ENCODE measurements around the gene GNG12.
A peak's percentile ranks its signal among the peaks of the same experiment; 100 is the strongest.
"Not testable (repeated sequence)": the region's sequence is repeated elsewhere in the genome, so short reads cannot be mapped to it uniquely, and the experiment has no call there.

The GNG12 gene

DNA sequence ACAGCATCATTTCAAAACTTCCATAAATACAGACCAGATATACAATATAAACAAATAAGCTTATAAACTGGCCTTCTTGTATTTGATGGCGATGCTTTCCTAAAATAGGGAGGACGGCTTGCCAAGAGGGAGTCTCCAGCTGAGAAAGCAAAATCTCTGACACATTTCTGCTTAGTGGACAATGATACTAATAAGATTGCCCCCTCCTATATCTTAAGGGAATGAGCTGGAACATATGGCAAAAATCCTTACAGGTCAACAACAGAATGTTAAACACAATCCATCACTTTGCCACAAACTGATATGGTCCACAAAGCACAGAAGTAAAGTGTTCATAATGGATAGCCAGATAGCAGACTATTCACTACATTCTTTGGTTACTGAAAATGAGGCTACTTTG, 155.3 kb downstream of the GNG12 start:
- DNase-seq, result no peak

DNA sequence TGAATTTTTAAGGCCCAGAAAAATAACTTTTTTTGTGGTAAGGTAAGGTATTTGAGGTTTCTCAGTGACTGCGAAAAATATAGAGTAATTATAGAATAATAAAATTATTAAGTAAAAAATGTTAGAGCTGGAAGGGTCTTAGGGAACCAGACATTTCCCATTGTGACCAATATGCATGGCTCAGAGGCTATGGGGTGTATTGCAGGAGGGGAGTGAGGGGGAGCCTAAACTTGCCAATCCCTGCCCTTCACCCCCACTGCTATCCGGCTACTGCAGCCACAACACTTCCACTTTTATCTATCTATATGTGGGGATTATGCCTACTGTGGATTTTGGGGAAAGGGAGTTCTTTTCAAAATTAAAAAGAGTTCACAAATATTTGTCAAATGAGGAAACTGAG, 155.9 kb downstream of the GNG12 start:
- no peak for DNase-seq

DNA sequence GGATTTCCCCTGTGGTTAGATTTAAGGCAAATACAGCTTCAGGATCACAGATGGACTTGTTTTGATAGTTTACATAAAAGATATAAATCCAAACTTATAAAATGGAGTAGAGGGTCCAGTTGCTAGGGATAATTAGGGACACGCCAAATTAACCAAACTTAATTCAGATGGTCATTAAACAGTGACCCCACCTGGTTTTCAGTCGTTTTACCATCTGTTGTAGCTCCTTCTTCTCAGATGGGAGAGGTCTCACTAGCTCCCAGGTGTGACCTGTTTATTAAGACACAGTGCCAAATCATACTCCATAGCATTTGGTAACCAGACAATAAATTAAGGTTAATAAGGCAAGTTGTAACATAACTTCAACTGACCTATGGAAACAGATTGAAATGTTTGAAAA, 156.3 kb downstream of the GNG12 start:
- DNase-seq, result no peak

DNA sequence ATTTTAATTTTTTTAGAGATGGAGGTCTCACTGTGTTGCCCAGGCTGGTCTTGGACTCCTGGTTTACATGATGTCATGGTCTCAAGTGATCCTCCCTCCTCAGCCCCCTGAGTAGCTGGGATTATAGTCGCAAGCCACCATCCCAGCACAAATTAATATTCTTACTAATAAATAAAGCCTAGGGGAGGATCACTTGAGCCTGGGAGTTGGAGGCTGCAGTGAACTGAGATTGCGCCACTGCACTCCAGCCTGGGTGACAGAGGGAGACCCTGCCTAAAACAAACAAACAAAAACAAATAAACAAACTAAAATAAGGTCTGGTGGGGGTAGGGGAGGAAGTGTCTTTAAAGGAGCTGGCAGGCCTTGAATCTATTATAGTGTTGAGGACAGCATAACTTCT, 157.0 kb downstream of the GNG12 start:
- no peak for DNase-seq

DNA sequence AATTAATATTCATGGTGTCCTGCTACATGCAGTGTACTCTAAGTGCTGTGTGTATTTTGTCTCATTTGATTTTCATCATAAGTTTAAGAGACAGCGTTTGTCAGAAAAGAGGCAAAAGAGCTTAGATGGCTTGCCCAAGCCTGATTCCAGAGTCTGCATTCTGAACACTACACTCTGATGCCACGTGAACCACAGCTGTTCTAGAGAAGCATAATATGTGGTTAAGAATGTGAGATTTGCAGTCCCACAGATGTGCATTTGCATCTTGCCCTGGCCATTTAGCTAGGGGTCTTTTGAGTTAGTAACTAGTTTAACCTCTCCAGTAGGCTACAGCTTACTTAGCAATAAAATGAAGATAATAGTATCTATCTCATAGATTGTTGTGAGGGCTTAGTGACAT, 157.5 kb downstream of the GNG12 start:
- no peak for DNase-seq

DNA sequence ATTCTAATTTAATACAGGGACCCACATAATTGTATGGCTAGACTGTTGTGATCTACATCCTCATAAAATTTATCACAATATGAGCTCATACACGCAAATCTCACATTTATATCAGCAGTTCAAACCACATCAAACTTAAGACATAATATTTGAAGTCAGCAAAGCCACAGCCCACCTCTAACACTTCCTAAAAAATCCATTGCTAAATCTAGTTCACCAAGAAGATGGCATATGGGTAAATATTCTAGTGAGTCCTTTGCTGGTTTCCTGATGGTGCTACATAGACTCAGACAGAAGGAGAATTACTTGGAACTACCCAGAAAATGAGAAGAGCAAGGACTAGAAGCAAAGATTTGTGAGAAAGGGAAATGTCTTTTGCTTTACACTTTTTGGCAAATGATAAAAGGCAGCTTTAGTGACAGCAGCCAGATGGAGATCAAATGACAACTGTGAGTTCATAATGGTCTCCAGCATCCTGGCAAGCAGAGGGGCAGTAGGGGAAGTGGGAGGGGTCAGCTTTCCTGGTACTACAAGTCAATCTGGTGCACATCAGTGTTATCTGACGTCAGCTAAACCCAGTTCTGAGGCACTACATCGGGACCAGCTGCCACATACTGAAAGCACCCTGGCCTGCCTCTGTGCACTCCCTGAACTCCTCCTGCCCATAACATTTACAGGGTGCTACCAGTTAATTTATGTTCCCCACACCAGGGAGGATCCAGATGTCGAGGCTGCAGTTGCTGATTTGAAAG, 158.8 kb downstream of the GNG12 start:
- peak in 1 of 14 donors; percentile 9 for DNase-seq

DNA sequence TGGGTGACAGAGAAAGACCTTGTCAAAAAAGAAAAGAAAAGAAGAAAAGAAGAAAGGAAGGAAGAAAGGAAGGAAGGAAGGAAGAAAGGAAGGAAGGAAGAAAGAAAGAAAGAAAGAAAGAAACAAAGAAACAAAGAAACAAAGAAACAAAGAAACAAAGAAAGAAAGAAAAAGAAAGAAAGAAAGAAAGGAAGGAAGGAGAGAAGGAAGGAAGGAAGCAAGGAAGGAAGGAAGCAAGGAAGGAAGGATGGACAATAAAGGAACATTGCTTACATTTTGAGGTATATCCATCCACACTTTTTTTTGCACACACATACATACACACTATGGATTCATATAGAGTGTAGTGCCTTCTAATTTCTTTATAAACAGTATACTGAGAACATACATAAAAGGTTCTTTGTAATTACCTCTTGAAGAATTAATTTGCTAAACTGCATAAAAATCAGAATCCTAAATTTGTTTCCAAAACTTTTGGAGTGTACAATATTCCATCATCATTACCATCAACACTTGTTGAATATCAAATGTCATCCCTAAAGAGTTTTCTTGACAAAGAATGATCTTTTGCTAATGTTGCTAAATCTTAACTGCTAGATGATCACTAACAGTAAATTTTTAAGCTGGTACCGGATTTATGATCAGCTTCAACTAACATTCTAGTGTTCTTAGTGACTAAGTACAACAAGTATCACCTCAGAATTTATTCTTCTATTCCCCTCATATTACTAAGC, 159.6 kb downstream of the GNG12 start:
- no peak for DNase-seq

DNA sequence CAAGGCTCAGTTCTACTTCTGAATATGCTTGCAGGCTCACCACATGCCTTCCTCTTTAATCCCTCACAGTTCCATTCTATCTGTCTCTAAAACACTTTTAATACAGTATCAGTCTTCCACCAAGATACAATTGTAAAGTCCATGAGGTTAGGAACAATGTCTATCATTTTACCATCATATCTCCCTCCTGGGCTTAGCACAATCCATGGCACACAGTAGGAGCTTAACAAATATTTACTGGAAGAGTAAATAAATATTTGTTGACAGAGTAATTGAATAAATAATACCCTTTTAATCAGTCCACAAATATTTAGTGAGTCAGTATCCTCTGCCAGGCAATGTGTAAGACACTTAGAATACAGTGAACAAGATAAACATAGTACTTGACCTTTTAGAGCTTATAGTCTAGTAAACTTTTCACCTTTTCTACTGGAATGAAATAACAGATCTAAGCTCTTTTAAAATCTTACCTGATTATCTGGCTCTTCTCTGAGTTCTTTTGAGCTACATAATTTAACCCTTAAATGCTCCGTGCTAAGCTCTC, 160.9 kb downstream of the GNG12 start:
- peak in 1 of 14 donors; percentile 0 for DNase-seq

DNA sequence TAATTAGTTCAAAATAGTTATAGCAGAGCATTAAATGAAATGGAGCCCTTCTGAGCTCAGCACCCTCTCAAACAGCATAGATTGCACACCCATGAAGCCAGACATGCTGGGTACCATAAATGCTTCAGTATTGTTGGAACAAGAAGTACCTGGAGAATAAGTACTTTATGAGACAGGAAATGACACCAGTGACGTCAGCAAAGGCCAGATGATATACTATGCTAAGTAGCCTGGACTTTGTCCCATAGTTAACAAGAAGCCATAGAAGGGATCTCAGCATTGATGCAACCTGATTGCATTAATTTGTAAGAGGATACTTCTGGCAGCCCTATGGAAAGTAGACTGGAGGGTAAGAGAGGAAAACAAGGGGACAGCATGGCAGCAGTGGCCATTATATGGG, 164.6 kb downstream of the GNG12 start:
- no peak for DNase-seq

DNA sequence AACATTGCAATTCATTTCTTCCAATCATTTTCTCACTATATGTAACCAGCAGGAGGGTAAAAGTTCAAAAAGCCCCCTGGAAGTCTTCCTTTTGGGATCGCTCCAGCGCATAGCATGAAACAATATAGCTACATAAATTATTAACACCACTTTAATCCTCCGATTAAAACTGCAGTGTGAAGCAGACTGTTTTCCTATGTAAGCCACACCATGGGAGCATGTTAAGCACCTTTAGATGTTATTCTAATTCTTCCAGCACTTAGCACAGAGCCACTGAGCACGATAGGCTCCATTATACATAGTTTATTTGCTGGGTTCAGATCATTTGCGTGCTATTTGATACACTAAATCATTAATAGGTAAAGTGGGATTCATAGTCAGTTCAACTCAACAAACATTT, 166.6 kb downstream of the GNG12 start:
- no peak for DNase-seq

DNA sequence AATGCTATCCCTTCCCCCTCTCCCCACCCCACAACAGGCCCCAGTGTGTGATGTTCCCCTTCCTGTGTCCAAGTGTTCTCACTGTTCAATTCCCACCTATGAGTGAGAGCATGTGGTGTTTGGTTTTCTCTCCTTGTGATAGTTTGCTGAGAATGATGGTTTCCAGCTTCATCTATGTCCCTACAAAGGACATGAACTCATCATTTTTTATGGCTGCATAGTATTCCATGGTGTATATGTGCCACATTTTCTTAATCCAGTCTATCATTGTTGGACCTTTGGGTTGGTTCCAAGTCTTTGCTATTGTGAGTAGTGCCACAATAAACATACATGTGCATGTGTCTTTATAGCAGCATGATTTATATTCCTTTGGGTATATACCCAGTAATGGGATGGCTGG, 168.0 kb downstream of the GNG12 start:
- DNase-seq, result not testable (repeated sequence)

DNA sequence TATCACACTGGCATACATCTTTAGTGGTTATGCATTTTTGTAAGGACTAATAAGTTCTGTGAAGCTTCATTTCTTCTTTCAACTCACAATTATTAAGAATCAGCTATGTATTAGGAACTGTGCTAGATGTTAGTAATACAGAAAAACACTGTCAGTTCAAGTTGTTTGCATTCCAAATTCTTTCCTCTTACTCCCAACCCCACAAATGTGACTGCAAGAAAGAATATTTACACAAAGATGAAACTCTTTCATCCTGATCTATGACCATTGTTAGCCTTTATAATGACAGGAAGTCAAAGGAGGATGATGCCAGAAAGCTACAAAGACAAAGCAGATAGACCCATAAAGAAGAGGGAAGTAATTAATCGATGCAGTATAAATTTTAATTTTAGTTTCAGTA, 169.2 kb downstream of the GNG12 start:
- no peak for DNase-seq

DNA sequence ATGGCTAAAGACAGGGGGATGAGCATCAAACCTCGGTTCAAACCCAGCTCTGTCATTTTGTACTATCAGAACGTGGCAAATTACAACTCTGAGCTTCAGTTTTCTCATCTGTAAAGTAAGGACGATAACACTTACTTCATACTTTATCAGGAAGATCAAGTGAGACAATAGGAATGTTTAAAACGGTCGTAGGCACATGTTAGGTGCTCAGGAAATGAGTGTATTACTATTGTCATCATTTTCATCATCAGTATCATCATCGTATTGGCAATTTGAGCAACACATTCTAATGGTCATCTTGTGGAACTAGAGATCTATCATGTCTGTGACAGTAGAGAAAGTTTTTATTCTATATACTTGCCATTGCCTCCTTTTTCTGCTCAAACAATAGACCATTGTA, 170.4 kb downstream of the GNG12 start:
- no peak for DNase-seq

DNA sequence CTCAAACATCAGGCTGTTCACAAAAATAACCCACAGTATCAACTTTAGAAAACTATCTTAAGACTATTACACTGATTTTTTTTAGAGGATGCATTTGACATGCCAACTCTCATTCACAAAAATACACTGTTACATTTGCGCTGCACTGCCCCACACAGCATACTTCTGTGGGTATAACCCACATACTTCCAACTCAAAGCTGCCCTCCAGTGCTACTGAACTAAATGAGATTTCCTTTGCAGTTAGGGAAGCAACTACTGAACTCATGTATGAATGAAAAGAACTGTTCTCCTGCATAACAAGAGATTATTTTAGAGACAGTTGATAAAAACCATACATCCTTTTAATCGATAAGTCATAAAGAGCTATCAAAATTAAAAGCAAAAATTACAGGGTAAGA, 174.0 kb downstream of the GNG12 start:
- no peak for DNase-seq

DNA sequence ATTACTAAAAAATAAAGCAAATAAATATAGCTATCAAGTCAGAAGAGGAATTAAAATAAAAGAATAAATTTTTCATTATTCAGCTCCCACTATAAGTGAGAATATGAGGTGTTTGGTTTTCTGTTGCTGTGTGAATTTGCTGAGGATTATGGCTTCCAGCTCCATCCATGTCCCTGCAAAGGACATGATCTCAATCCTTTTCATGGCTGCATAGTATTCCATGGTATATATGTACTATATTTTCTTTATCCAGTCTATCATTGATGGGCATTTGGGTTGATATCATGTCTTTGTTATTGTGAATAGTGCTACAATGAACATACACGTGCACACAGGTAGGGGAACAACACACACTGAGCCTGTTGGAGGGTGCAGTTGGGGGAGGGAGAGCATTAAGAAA, 176.1 kb downstream of the GNG12 start:
- not testable (repeated sequence) for DNase-seq

DNA sequence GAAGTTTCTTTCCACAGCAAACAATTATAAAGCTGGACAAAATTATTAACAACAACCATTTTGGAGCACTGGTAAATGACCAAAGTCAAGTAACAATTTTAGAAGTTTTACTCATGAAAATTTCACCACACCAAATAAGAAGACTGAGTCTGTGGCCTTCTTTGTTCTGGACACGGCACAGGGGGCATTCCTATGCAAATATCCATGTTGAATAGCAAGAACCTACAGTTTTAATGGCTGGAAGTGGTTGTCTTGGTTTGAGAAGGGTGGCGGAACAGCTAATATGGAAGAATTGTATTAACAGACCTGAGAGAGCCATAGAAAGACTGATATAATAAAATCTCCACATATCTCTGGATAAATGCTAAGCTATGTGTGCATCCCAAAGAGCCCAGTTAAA, 177.7 kb downstream of the GNG12 start:
- no peak for DNase-seq

DNA sequence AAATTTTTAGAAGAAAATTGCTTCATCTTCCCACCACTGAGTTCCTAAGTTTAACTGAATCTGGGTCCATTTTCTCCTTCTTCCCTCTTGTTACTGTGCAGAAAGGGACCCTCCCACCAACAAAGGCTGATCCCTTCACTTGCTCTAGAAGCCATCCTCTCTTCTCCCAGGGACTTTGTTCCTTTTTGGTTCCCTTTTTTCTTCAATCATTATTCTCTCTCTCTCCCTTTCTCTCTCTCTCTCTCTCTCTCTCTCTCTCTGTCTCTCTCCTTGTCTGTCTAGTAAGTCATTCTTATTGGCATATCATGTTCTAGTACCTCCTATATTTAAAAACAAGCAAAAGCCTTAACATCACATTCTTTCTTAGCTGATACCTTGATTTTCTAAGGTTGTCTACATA, 180.0 kb downstream of the GNG12 start:
- no peak for DNase-seq

DNA sequence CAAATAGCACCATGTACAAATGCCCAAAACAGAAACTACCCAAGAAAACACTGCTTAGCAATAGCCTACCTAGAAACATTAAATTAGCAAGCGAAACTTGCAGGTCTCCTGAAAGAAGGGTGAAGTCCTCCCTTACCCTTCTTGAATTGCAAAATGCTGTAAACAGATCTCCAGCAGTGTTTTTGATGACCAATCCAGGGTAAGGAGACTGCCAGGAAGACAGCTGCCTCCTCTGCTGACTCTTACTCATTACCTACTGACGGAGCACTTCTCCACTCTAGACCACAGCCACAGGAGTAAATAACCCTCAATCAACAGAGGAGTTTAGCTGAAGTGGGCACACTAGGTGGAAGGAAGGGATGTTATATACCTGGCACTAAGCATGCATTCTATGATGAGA, 180.5 kb downstream of the GNG12 start:
- no peak for DNase-seq
